ENCODE data around the gene SIPA1L3.

Gene SIPA1L3

DNA sequence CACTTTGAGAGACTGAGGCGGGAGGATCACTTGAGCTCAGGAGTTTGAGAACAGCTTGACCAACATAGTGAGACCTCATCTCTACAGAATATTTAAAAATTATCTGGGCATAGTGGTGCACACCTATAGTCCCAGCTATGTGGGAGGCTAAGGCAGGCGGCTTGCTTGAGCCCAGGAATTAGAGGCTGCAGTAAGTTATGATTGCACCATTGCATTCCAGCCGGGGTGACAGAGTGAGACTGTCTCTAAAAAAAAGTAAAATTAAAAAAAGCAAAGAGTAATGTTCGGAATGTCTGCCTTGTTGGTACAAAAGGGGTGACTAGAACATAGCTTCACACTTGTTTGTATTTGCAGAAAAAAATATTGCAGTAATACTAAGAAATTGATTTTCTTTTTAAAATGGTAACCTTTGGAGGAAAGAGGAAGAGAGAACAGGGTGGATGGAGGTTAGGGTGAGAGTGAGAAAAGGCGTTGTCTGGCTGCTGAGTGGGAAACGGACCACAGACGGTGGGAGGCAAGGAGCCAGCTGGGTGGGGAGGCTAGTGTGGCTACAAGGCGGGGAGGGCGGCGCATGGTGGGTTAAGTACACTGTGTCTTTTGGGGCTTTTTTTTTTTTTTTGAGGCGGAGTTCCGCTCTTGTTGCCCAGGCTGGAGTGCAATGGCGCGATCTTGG, 339.0 kb downstream of the SIPA1L3 start:
- H2AFZ ChIP-seq (ENCODE audit: low read length) = no peak overlapping the region
- H3K36me3 ChIP-seq (ENCODE audit: insufficient read depth, low read length) = no peaks in the 10 kb centered on the region
- no peak for TF ChIP-seq EZH2 (IDR thresholded peaks at IDR 0.05; ENCODE audit: borderline replicate concordance, low read length)
- H3K9ac ChIP-seq (ENCODE audit: low read length) = no peak overlapping the region
- H3K27ac ChIP-seq (ENCODE audit: low read depth, low read length, poor library complexity, severe bottlenecking) = no peak overlapping the region
- H3F3A ChIP-seq (ENCODE audit: insufficient read depth, low read length) = peaks cover 4% of the 10 kb centered on the region
- peaks cover 15% of the 10 kb centered on the region for H3K4me1 ChIP-seq (ENCODE audit: insufficient read depth, low read length, severe bottlenecking)
- H4K20me1 ChIP-seq (ENCODE audit: insufficient read depth, low read length) = no peaks in the 10 kb centered on the region
- H3K79me2 ChIP-seq (ENCODE audit: insufficient read depth, low read length) = no peaks in the 10 kb centered on the region
- peaks cover 5% of the 10 kb centered on the region; the same call in 1 of the 2 replicates for H3K27me3 ChIP-seq (ENCODE audit: insufficient read depth, low read length)
- no peaks in the 10 kb centered on the region for H3K9me3 ChIP-seq (ENCODE audit: low read length)
- H3K4me2 ChIP-seq (ENCODE audit: low read length) = no peak overlapping the region
- no peaks in the 10 kb centered on the region for H3K9me2 ChIP-seq (ENCODE audit: low read depth, low read length)
- H3K4me3 ChIP-seq (ENCODE audit: low read depth, low read length, poor library complexity, severe bottlenecking) = no peak overlapping the region

DNA sequence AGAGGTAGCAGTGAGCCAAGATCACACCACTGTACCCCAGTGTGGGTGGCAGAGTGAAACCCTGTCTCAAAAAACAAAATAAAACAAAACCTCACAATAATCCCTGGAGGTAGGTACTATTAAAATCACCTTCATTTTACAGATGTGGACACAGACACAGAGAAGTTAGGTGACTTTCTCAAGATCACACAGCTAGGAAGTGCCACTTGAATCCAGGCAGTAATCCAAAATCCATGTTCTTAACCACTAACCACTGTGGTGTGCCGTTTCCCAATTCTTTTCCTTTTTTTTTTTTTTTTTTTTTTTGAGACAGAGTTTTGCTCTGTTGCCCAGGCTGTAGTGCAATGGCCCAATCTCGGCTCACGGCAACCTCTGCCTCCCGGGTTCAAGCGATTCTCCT, 340.1 kb downstream of the SIPA1L3 start:
- H3K36me3 ChIP-seq (ENCODE audit: insufficient read depth, low read length) = no peaks in the 10 kb centered on the region
- H3K9me2 ChIP-seq (ENCODE audit: low read depth, low read length) = no peaks in the 10 kb centered on the region
- TF ChIP-seq EZH2 (IDR thresholded peaks at IDR 0.05; ENCODE audit: borderline replicate concordance, low read length) = no peak
- TF ChIP-seq, protein P1, sequence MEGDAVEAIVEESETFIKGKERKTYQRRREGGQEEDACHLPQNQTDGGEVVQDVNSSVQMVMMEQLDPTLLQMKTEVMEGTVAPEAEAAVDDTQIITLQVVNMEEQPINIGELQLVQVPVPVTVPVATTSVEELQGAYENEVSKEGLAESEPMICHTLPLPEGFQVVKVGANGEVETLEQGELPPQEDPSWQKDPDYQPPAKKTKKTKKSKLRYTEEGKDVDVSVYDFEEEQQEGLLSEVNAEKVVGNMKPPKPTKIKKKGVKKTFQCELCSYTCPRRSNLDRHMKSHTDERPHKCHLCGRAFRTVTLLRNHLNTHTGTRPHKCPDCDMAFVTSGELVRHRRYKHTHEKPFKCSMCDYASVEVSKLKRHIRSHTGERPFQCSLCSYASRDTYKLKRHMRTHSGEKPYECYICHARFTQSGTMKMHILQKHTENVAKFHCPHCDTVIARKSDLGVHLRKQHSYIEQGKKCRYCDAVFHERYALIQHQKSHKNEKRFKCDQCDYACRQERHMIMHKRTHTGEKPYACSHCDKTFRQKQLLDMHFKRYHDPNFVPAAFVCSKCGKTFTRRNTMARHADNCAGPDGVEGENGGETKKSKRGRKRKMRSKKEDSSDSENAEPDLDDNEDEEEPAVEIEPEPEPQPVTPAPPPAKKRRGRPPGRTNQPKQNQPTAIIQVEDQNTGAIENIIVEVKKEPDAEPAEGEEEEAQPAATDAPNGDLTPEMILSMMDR (IDR thresholded peaks at IDR 0.05; ENCODE audit: low read length) = no peak
- no peaks in the 10 kb centered on the region for H3K79me2 ChIP-seq (ENCODE audit: insufficient read depth, low read length)
- H3K4me2 ChIP-seq (ENCODE audit: low read length) = no peak overlapping the region
- peaks cover 5% of the 10 kb centered on the region; the same call in 1 of the 2 replicates for H3K27me3 ChIP-seq (ENCODE audit: insufficient read depth, low read length)
- no peaks in the 10 kb centered on the region for H3K9me3 ChIP-seq (ENCODE audit: low read length)
- no peak overlapping the region for H2AFZ ChIP-seq (ENCODE audit: low read length)
- no peak overlapping the region for H3K27ac ChIP-seq (ENCODE audit: low read depth, low read length, poor library complexity, severe bottlenecking)
- H3K4me1 ChIP-seq (ENCODE audit: insufficient read depth, low read length, severe bottlenecking) = peaks cover 15% of the 10 kb centered on the region
- H4K20me1 ChIP-seq (ENCODE audit: insufficient read depth, low read length) = no peaks in the 10 kb centered on the region
- H3F3A ChIP-seq (ENCODE audit: insufficient read depth, low read length) = peaks cover 4% of the 10 kb centered on the region
- no peak overlapping the region for H3K4me3 ChIP-seq (ENCODE audit: low read depth, low read length, poor library complexity, severe bottlenecking)
- H3K9ac ChIP-seq (ENCODE audit: low read length) = no peak overlapping the region

DNA sequence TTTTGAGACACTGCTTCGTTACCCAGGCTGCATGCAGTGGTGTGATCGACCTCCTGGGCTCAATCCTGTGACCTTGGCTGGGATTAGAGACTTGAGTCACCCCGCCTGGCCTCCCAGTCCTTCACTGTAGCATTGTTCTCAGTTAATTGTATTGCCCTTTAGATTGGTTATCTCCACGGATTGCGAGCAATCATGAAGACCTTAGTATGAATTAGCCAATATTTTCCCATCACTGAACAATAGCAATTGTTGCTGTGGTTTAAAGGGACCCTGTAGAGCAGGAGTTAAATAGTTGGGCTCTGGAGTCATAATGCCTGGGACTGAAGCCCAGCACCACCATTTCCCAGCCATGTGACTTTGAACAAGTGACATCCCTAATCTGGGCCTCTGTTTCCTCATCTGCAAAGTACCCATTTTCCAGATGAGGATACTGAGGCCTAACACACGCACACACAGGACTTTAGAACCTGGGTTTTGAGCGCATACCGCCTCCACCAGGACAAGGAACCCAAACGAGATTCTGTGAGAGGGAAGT, 340.8 kb downstream of the SIPA1L3 start:
- Histone ChIP-seq H2AFZ (ENCODE audit: low read length) (no peak overlapping the region), H4K20me1 (ENCODE audit: insufficient read depth, low read length) (no peaks in the 10 kb centered on the region), H3K27ac (ENCODE audit: low read depth, low read length, poor library complexity, severe bottlenecking) (no peak overlapping the region), H3K4me3 (ENCODE audit: low read depth, low read length, poor library complexity, severe bottlenecking) (no peak overlapping the region), H3K9me3 (ENCODE audit: low read length) (no peaks in the 10 kb centered on the region), H3K4me1 (ENCODE audit: insufficient read depth, low read length, severe bottlenecking) (peaks cover 15% of the 10 kb centered on the region), H3K9me2 (ENCODE audit: low read depth, low read length) (no peaks in the 10 kb centered on the region), H3K27me3 (ENCODE audit: insufficient read depth, low read length) (peaks cover 5% of the 10 kb centered on the region; the same call in 1 of the 2 replicates), H3K79me2 (ENCODE audit: insufficient read depth, low read length) (no peaks in the 10 kb centered on the region), H3K9ac (ENCODE audit: low read length) (no peak overlapping the region), H3F3A (ENCODE audit: insufficient read depth, low read length) (peaks cover 4% of the 10 kb centered on the region), H3K36me3 (ENCODE audit: insufficient read depth, low read length) (no peaks in the 10 kb centered on the region), H3K4me2 (ENCODE audit: low read length) (no peak overlapping the region)
- TF ChIP-seq, protein P1 (IDR thresholded peaks at IDR 0.05; ENCODE audit: low read length) = no peak
- TF ChIP-seq EZH2 (IDR thresholded peaks at IDR 0.05; ENCODE audit: borderline replicate concordance, low read length) = no peak

Measured in OCI-LY1 (cell line).